GM12891 (cell line): ENCODE measurements around the gene SHC3.

Experiments
- POLR2A ChIP-seq: IDR thresholded peaks from 2 replicates; pipeline ENCODE4 v1.6.1; 2011; ENCODE audit warnings: low read depth, low read length, control low read depth
- POLR2AphosphoS5 ChIP-seq: IDR thresholded peaks from 2 replicates; pipeline ENCODE4 v1.6.1; 2011; ENCODE audit warnings: low read depth, low read length, control low read depth
- POU2F2 ChIP-seq: IDR thresholded peaks from 2 replicates; pipeline ENCODE4 v1.6.1; 2011; ENCODE audit warnings: low read depth, mild to moderate bottlenecking, control low read depth, low read length, moderate library complexity

- TF ChIP-seq POLR2A (no peak), POLR2AphosphoS5 (no peak), POU2F2 (no peak)
Measured at GRCh38 chr9:89024727-89025126, 153.9 kb downstream of the SHC3 start.
